ENCODE results near the gene PRF1. TPM values are rescaled to one million over a fixed set of nuclear protein-coding genes. Genes with fewer than 3 reads are reported as not detected.
A peak's percentile ranks its signal among the peaks of the same experiment; 100 is the strongest.

The PRF1 gene
- total RNA-seq, 2 experiments from 2014 or later: 99.9 to 116 TPM

- no peaks in the 10 kb centered on the region for H3K9me3 Mint-ChIP-seq
- H3K27ac Mint-ChIP-seq: no peak overlapping the region
- ChIA-PET POLR2A (interaction anchor here (0.6 to 0.7 kb wide), 2 partner anchors 15 to 41 kb away, joined by 3 to 4 read pairs; no protein-coding TSS in a partner anchor), CTCF (interaction anchor here (1.4 kb wide), 2 partner anchors 8 to 10 kb away, joined by 3 to 6 read pairs; no protein-coding TSS in a partner anchor)
- peaks cover 2% of the 10 kb centered on the region for H3K27me3 Mint-ChIP-seq
- no peak for DNase-seq
- no peak overlapping the region for H3K4me3 Mint-ChIP-seq
- peaks cover 37% of the 10 kb centered on the region for H3K36me3 Mint-ChIP-seq (ENCODE audit: low read depth)
- peaks cover 33% of the 10 kb centered on the region for H3K4me1 Mint-ChIP-seq
Measured at GRCh38 chr10:70596860-70597809, 5.4 kb downstream of the PRF1 start.

GRCh38 chr10:70596110-70596798 is 6.3 kb downstream of the PRF1 start:
- Mint-ChIP-seq H3K9me3 (no peaks in the 10 kb centered on the region), H3K4me1 (peaks cover 28% of the 10 kb centered on the region), H3K4me3 (no peak overlapping the region), H3K27ac (no peak overlapping the region), H3K27me3 (peaks cover 4% of the 10 kb centered on the region), H3K36me3 (ENCODE audit: low read depth) (peaks cover 33% of the 10 kb centered on the region)
- DNase-seq: no peak
- ChIA-PET POLR2A (no interaction called here), CTCF (no interaction called here)

GRCh38 chr10:70595566-70596016 is 7.0 kb downstream of the PRF1 start:
- Mint-ChIP-seq H3K27ac (no peak overlapping the region), H3K27me3 (peaks cover 7% of the 10 kb centered on the region), H3K4me3 (no peak overlapping the region), H3K4me1 (peaks cover 28% of the 10 kb centered on the region), H3K9me3 (no peaks in the 10 kb centered on the region), H3K36me3 (ENCODE audit: low read depth) (peaks cover 29% of the 10 kb centered on the region)
- no peak for DNase-seq
- ChIA-PET POLR2A (no interaction called here), CTCF (interaction anchor here (1.3 kb wide), 1 partner anchor 29 kb away, joined by 4 read pairs; no protein-coding TSS in a partner anchor)

GRCh38 chr10:70594161-70594560 is 8.4 kb downstream of the PRF1 start:
- ChIA-PET CTCF (interaction anchor here (0.6 to 1.8 kb wide), 7 partner anchors 9 to 224 kb away, joined by 3 to 5 read pairs (median 3); partner anchors contain the start of gene PRF1), POLR2A (no interaction called here)
- no peaks in the 10 kb centered on the region for H3K9me3 Mint-ChIP-seq
- no peak overlapping the region for H3K27ac Mint-ChIP-seq
- no peak overlapping the region for H3K4me3 Mint-ChIP-seq
- peaks cover 24% of the 10 kb centered on the region for H3K4me1 Mint-ChIP-seq
- peaks cover 24% of the 10 kb centered on the region for H3K36me3 Mint-ChIP-seq (ENCODE audit: low read depth)
- DNase-seq: no peak
- peaks cover 12% of the 10 kb centered on the region for H3K27me3 Mint-ChIP-seq

GRCh38 chr10:70593513-70593890 is 9.0 kb downstream of the PRF1 start:
- Mint-ChIP-seq H3K4me3 (no peak overlapping the region), H3K4me1 (peaks cover 24% of the 10 kb centered on the region), H3K27ac (no peak overlapping the region), H3K27me3 (peaks cover 18% of the 10 kb centered on the region), H3K9me3 (no peaks in the 10 kb centered on the region), H3K36me3 (ENCODE audit: low read depth) (peaks cover 19% of the 10 kb centered on the region)
- ChIA-PET CTCF (interaction anchor here (0.6 to 1.8 kb wide), 3 partner anchors 10 to 224 kb away, joined by 3 to 5 read pairs (median 4); partner anchors contain the start of gene PRF1), POLR2A (no interaction called here)
- DNase-seq: no peak

- Mint-ChIP-seq H3K27me3 (peaks cover 21% of the 10 kb centered on the region), H3K9me3 (no peaks in the 10 kb centered on the region), H3K4me1 (peaks cover 24% of the 10 kb centered on the region), H3K36me3 (ENCODE audit: low read depth) (peaks cover 19% of the 10 kb centered on the region), H3K27ac (peak overlapping the region; percentile 7), H3K4me3 (no peak overlapping the region)
- POLR2A ChIA-PET: no interaction called here
- DNase-seq: no peak
- CTCF ChIA-PET: interaction anchor here (1.2 to 1.8 kb wide), 3 partner anchors 9 to 32 kb away, joined by 3 to 4 read pairs (median 4); no protein-coding TSS in a partner anchor
Measured at GRCh38 chr10:70592746-70593512, 9.6 kb downstream of the PRF1 start.

GRCh38 chr10:70592186-70592735 is 10.3 kb downstream of the PRF1 start:
- H3K9me3 Mint-ChIP-seq: no peaks in the 10 kb centered on the region
- H3K27ac Mint-ChIP-seq: no peak overlapping the region
- no peak overlapping the region for H3K4me3 Mint-ChIP-seq
- H3K36me3 Mint-ChIP-seq (ENCODE audit: low read depth): peaks cover 12% of the 10 kb centered on the region
- ChIA-PET CTCF (interaction anchor here (0.8 to 1.8 kb wide), 6 partner anchors 9 to 33 kb away, joined by 3 to 4 read pairs (median 4); no protein-coding TSS in a partner anchor), POLR2A (no interaction called here)
- no peak for DNase-seq
- H3K27me3 Mint-ChIP-seq: peaks cover 24% of the 10 kb centered on the region
- peaks cover 23% of the 10 kb centered on the region for H3K4me1 Mint-ChIP-seq

GRCh38 chr10:70590655-70591416 is 11.7 kb downstream of the PRF1 start:
- peaks cover 24% of the 10 kb centered on the region for H3K27me3 Mint-ChIP-seq
- ChIA-PET CTCF (interaction anchor here (0.7 to 1.8 kb wide), 5 partner anchors 8 to 32 kb away, joined by 3 to 4 read pairs (median 4); no protein-coding TSS in a partner anchor), POLR2A (no interaction called here)
- H3K27ac Mint-ChIP-seq: no peak overlapping the region
- H3K9me3 Mint-ChIP-seq: no peaks in the 10 kb centered on the region
- H3K4me1 Mint-ChIP-seq: peaks cover 19% of the 10 kb centered on the region
- no peak overlapping the region for H3K4me3 Mint-ChIP-seq
- DNase-seq: no peak
- H3K36me3 Mint-ChIP-seq (ENCODE audit: low read depth): peaks cover 3% of the 10 kb centered on the region

GRCh38 chr10:70589762-70590654 is 12.5 kb downstream of the PRF1 start:
- POLR2A ChIA-PET: no interaction called here
- CTCF ChIA-PET: no interaction called here
- Mint-ChIP-seq H3K4me3 (no peak overlapping the region), H3K9me3 (no peaks in the 10 kb centered on the region), H3K36me3 (ENCODE audit: low read depth) (no peaks in the 10 kb centered on the region), H3K27me3 (peaks cover 24% of the 10 kb centered on the region), H3K27ac (no peak overlapping the region), H3K4me1 (peaks cover 21% of the 10 kb centered on the region)
- DNase-seq: no peak

GRCh38 chr10:70588859-70589570 is 13.5 kb downstream of the PRF1 start:
- ChIA-PET POLR2A (no interaction called here), CTCF (interaction anchor here (0.8 kb wide), 1 partner anchor 9 kb away, joined by 3 read pairs; no protein-coding TSS in a partner anchor)
- H3K27me3 Mint-ChIP-seq: peaks cover 24% of the 10 kb centered on the region
- DNase-seq: no peak
- H3K9me3 Mint-ChIP-seq: no peaks in the 10 kb centered on the region
- H3K36me3 Mint-ChIP-seq (ENCODE audit: low read depth): no peaks in the 10 kb centered on the region
- no peak overlapping the region for H3K27ac Mint-ChIP-seq
- H3K4me1 Mint-ChIP-seq: peaks cover 19% of the 10 kb centered on the region
- H3K4me3 Mint-ChIP-seq: no peak overlapping the region

Data from activated CD4-positive, alpha-beta T cell treated with anti-CD3 and anti-CD28 coated beads, Interleukin-2, amount 10 ng/mL, durations not matched to agents 7 days and 5 days (primary cell).